Esophagus muscularis mucosa (tissue), 3 donors: Measurements from ENCODE around the gene PDGFA.

ENCODE experiments used
- EP300 ChIP-seq: sonication (generic); formaldehyde crosslinking; IDR thresholded peaks from one replicate; pipeline ENCODE4 v1.6.1; 2017; ENCODE audit warnings: antibody characterized with exemption
- TF ChIP-seq, protein P1 (sequence below), 3 experiments: fragments of 200-600 bp in 2 of 3; fragments of 450-650 bp in 1 of 3; sonication (generic) in 2 of 3; IDR thresholded peaks; one replicate each; pipeline ENCODE4 v1.5.1; 2017 to 2019; ENCODE audit warnings: antibody characterized with exemption in 3 of 3, mild to moderate bottlenecking in 2 of 3, moderate library complexity in 1 of 3

DNA sequence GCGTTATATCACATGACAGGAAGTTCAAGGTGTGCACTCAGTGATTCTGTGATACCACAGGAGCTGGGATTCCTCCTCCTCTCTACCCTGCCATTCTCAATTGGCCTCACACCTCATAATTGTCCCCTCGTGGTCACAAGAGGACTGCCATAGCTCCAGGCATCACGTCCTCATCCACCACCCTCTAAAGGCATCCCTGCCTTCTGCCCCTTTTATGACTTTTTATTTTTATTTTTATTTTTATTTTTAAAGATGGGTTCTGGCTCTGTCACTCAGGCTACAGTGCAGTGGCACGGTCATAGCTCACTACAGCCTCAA, 47.0 kb downstream of the PDGFA start:
- TF ChIP-seq, protein P1, sequence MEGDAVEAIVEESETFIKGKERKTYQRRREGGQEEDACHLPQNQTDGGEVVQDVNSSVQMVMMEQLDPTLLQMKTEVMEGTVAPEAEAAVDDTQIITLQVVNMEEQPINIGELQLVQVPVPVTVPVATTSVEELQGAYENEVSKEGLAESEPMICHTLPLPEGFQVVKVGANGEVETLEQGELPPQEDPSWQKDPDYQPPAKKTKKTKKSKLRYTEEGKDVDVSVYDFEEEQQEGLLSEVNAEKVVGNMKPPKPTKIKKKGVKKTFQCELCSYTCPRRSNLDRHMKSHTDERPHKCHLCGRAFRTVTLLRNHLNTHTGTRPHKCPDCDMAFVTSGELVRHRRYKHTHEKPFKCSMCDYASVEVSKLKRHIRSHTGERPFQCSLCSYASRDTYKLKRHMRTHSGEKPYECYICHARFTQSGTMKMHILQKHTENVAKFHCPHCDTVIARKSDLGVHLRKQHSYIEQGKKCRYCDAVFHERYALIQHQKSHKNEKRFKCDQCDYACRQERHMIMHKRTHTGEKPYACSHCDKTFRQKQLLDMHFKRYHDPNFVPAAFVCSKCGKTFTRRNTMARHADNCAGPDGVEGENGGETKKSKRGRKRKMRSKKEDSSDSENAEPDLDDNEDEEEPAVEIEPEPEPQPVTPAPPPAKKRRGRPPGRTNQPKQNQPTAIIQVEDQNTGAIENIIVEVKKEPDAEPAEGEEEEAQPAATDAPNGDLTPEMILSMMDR (IDR thresholded peaks at IDR 0.05) = no peak
- TF ChIP-seq EP300 = no peak
